DND-41 (cell line): ENCODE measurements around the gene ABTB1.

ENCODE experiments used
- ATAC-seq: fragments of 200-7000 bp; cut with Tn5 transposase; 3 replicates; pipeline ENCODE4 v1.9.1; 2021; ENCODE audit warnings: low read depth; ENCODE audit not compliant: insufficient read depth
- DNase-seq: peaks from one replicate; pipeline ENCODE4 v3.0.0-alpha.2; 2020
- H2AFZ ChIP-seq: 2 replicates; pipeline ENCODE4 v1.6.0; 2012; ENCODE audit warnings: low read depth, low read length
- H3K27ac ChIP-seq: 2 replicates; pipeline ENCODE4 v1.5.1; 2012; ENCODE audit warnings: low read length, inconsistent platforms
- H3K27me3 ChIP-seq: fragments of 200-600 bp; sonication (generic); 2 replicates; pipeline ENCODE4 v1.6.0; 2012; ENCODE audit warnings: low read length, mild to moderate bottlenecking, inconsistent platforms; ENCODE audit not compliant: insufficient read depth, poor library complexity
- H3K36me3 ChIP-seq: 2 replicates; pipeline ENCODE4 v1.5.1; 2012; ENCODE audit warnings: low read length, inconsistent platforms; ENCODE audit not compliant: insufficient read depth
- H3K4me1 ChIP-seq: 2 replicates; pipeline ENCODE4 v1.5.1; 2012; ENCODE audit warnings: mild to moderate bottlenecking, low read length; ENCODE audit not compliant: insufficient read depth
- H3K4me2 ChIP-seq: 2 replicates; pipeline ENCODE4 v1.6.0; 2012; ENCODE audit warnings: mild to moderate bottlenecking, moderate library complexity, low read length, inconsistent platforms; ENCODE audit not compliant: insufficient read depth
- H3K4me3 ChIP-seq, 2 experiments: fragments of 200-600 bp in 1 of 2; shearing (Covaris generic) in 1 of 2; 2 replicates each; pipeline ENCODE4 v1.5.1; 2012 to 2016; ENCODE audit warnings: inconsistent platforms in 2 of 2, low read length in 2 of 2, mild to moderate bottlenecking in 2 of 2, low read depth in 1 of 2, moderate library complexity in 1 of 2
- H3K79me2 ChIP-seq: 2 replicates; pipeline ENCODE4 v1.6.0; 2012; ENCODE audit warnings: low read length, inconsistent platforms; ENCODE audit not compliant: insufficient read depth
- H3K9ac ChIP-seq: 2 replicates; pipeline ENCODE4 v1.6.0; 2012; ENCODE audit warnings: low read depth, mild to moderate bottlenecking, inconsistent platforms, low read length, moderate library complexity
- H3K9me3 ChIP-seq: 2 replicates; pipeline ENCODE4 v1.5.1; 2012; ENCODE audit warnings: low read length, moderate library complexity, mild to moderate bottlenecking, inconsistent platforms; ENCODE audit not compliant: insufficient read depth, severe bottlenecking
- H4K20me1 ChIP-seq: 2 replicates; pipeline ENCODE4 v1.6.0; 2012; ENCODE audit warnings: low read length; ENCODE audit not compliant: insufficient read depth
- CTCF ChIP-seq: IDR thresholded peaks from 2 replicates; pipeline ENCODE4 v1.5.1; 2012; ENCODE audit warnings: borderline replicate concordance, low read length, moderate library complexity, mild to moderate bottlenecking; ENCODE audit not compliant: poor library complexity, severe bottlenecking; ENCODE audit errors: extremely low read depth
- EZH2 ChIP-seq: IDR thresholded peaks from 3 replicates; pipeline ENCODE4 v1.6.1; 2012; ENCODE audit warnings: borderline replicate concordance, low read depth, mild to moderate bottlenecking, moderate library complexity, low read length, inconsistent platforms; ENCODE audit not compliant: severe bottlenecking

Gene ABTB1

GRCh38 chr3:127714125-127714571 is 41.4 kb downstream of the ABTB1 start:
- H3K27me3 ChIP-seq, result peaks cover 4% of the 10 kb centered on the region
- H2AFZ ChIP-seq, result no peak overlapping the region
- H3K4me2 ChIP-seq, result no peak overlapping the region
- DNase-seq (no peak), ATAC-seq (no peak)
- H3K4me3 ChIP-seq, result no peak overlapping the region
- no peaks in the 10 kb centered on the region for H3K79me2 ChIP-seq
- no peak for TF ChIP-seq CTCF
- no peak for TF ChIP-seq EZH2
- H3K27ac ChIP-seq, result no peak overlapping the region
- no peaks in the 10 kb centered on the region for H3K4me1 ChIP-seq
- H3K9me3 ChIP-seq, result no peaks in the 10 kb centered on the region
- no peaks in the 10 kb centered on the region for H3K36me3 ChIP-seq
- no peak overlapping the region for H3K9ac ChIP-seq
- H4K20me1 ChIP-seq, result no peaks in the 10 kb centered on the region

DNA sequence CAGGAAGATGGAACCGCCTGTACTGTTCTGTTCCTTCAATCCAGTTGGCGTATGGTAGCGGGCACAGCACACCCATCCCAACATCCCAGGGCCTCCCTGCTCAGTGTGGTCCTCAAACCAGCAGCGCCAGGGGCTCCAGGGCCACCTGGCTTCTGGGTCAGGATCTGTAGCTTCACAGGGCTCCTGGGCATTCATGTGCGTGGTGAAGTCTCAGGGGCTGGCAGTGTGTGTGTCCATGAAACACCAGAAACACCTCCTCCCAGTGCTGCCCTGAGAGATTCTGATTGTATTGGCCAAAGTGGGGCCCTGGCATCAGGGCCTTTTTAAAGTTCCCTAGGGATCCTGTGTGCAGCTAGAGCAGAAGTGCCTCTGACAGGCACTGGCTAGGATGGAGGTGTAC is 42.1 kb downstream of the ABTB1 start:
- Histone ChIP-seq H3K4me3 (no peak overlapping the region), H3K36me3 (no peaks in the 10 kb centered on the region), H3K9ac (no peak overlapping the region), H3K4me1 (no peaks in the 10 kb centered on the region), H4K20me1 (no peaks in the 10 kb centered on the region), H3K4me2 (no peak overlapping the region), H3K79me2 (no peaks in the 10 kb centered on the region), H3K9me3 (no peaks in the 10 kb centered on the region), H3K27me3 (peaks cover 4% of the 10 kb centered on the region), H2AFZ (no peak overlapping the region), H3K27ac (no peak overlapping the region)
- ATAC-seq (no peak), DNase-seq (no peak)
- TF ChIP-seq CTCF, result no peak
- TF ChIP-seq EZH2, result no peak

DNA sequence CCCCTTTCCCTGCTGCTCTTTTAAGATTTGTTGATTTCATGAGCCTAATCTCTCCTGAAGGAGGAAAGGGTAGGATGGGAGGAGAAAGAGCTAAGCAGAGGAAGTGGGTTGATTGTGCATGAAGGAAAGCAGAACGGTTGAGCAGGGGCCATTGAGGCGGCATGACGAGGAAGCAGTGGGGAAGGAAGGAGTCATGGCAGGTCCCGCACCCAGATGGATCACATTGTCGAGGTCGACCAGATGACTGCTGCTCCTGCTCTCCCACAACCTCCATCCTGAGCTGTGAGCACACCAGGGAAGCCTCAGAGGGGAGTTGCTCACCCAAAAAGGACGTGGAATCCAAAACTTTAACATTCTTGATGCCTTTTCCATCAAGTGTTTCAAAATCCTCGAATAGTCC is 42.8 kb downstream of the ABTB1 start:
- Histone ChIP-seq H3K79me2 (no peaks in the 10 kb centered on the region), H3K4me1 (no peaks in the 10 kb centered on the region), H3K9ac (no peak overlapping the region), H3K36me3 (no peaks in the 10 kb centered on the region), H4K20me1 (no peaks in the 10 kb centered on the region), H3K9me3 (no peaks in the 10 kb centered on the region), H3K4me3 (no peak overlapping the region), H3K4me2 (no peak overlapping the region), H3K27me3 (peaks cover 4% of the 10 kb centered on the region), H3K27ac (no peak overlapping the region), H2AFZ (no peak overlapping the region)
- no peak for TF ChIP-seq CTCF
- DNase-seq (no peak), ATAC-seq (no peak)

DNA sequence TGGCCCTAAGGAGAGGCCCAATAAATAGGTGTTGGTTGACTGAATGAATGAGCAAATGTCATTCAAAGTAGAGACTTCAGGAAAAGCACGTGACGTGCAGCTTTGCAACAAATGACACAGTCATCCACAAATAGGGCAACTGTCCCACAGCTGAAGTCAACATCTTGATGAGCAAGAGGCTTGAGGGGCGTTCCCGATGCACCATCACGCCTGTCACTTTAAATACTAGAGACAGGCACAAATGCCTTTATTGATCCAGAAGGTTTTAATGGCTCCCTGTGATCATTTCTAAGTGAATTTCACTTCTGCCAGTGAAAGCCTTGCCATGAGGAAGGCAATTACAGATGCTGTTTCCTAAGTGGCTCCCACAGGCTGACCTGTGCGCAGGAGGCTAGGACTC is 43.6 kb downstream of the ABTB1 start:
- Histone ChIP-seq H3K9me3 (no peaks in the 10 kb centered on the region), H3K27me3 (peaks cover 4% of the 10 kb centered on the region), H3K36me3 (no peaks in the 10 kb centered on the region), H3K27ac (no peak overlapping the region), H3K4me1 (no peaks in the 10 kb centered on the region), H3K4me3 (no peak overlapping the region), H2AFZ (no peak overlapping the region), H3K9ac (no peak overlapping the region), H3K4me2 (no peak overlapping the region), H4K20me1 (no peaks in the 10 kb centered on the region), H3K79me2 (no peaks in the 10 kb centered on the region)
- TF ChIP-seq CTCF, result no peak
- no peak for TF ChIP-seq EZH2
- ATAC-seq (no peak), DNase-seq (no peak)
